DND-41 (cell line): ENCODE measurements around the gene ASB8.

Source experiments
- CTCF ChIP-seq: IDR thresholded peaks from 2 replicates; pipeline ENCODE4 v1.5.1; 2012; ENCODE audit warnings: borderline replicate concordance, low read length, moderate library complexity, mild to moderate bottlenecking; ENCODE audit not compliant: poor library complexity, severe bottlenecking; ENCODE audit errors: extremely low read depth
- EZH2 ChIP-seq: IDR thresholded peaks from 3 replicates; pipeline ENCODE4 v1.6.1; 2012; ENCODE audit warnings: borderline replicate concordance, low read depth, mild to moderate bottlenecking, moderate library complexity, low read length, inconsistent platforms; ENCODE audit not compliant: severe bottlenecking

GRCh38 chr12:48125985-48126384 is 31.3 kb downstream of the ASB8 start:
- TF ChIP-seq CTCF = no peak
- no peak for TF ChIP-seq EZH2
